Esophagus squamous epithelium (tissue), 5 donors: ENCODE results near the gene HOXD13. TPM values are rescaled to one million over a fixed set of nuclear protein-coding genes. Genes with fewer than 3 reads are reported as not detected.

Experiments
- DNase-seq: peaks from one replicate; lab custom pipeline; 2025; lab: John Stamatoyannopoulos, UW
- H3K27ac ChIP-seq, 4 donors: fragments of 200-600 bp; sonication (generic); one replicate each; pipeline ENCODE4 v1.5.1; 2016 to 2019; ENCODE audit warnings: mild to moderate bottlenecking in 1 of 4
- H3K27me3 ChIP-seq, 4 donors: fragments of 200-600 bp; sonication (generic); 1 replicate in 3 of 4; 2 replicates in 1 of 4; pipeline versions ENCODE4 v1.5.1 to v1.6.0; 2017 to 2021; ENCODE audit warnings: antibody characterized with exemption in 1 of 4
- H3K36me3 ChIP-seq, 3 donors: fragments of 200-600 bp; sonication (generic); one replicate each; pipeline ENCODE4 v1.5.1; 2016 to 2019
- H3K4me1 ChIP-seq, 3 donors: fragments of 200-600 bp; sonication (generic); one replicate each; pipeline ENCODE4 v1.5.1; 2017 to 2019
- H3K4me3 ChIP-seq, 4 donors: fragments of 200-600 bp; sonication (generic); 1 replicate in 3 of 4; 2 replicates in 1 of 4; pipeline ENCODE4 v1.5.1; 2016 to 2019; ENCODE audit warnings: mild to moderate bottlenecking in 2 of 4, moderate library complexity in 1 of 4
- H3K9me3 ChIP-seq, 3 donors: fragments of 200-600 bp; sonication (generic); one replicate each; pipeline ENCODE4 v1.5.1; 2016 to 2019
- CTCF ChIP-seq, 6 experiments: fragments of 450-650 bp in 4 of 6; fragments of 200-600 bp in 2 of 6; sonication (generic) in 2 of 6; IDR thresholded peaks; one replicate each; pipeline ENCODE4 v1.5.1; 2016 to 2019; ENCODE audit warnings: antibody characterized with exemption in 6 of 6, mild to moderate bottlenecking in 4 of 6, moderate library complexity in 4 of 6
- POLR2A ChIP-seq, 4 donors: fragments of 450-650 bp; IDR thresholded peaks; one replicate each; pipeline ENCODE4 v1.6.1; 2017; ENCODE audit warnings: antibody characterized with exemption in 4 of 4, mild to moderate bottlenecking in 4 of 4, moderate library complexity in 3 of 4
- WGBS, 2 donors: methylation state at CpG; one replicate each; pipeline ENCODE4 v1.1.5; 2018; 5-methylcytosine and 5-hydroxymethylcytosine counted together
- intact Hi-C: fragments of 100-400 bp; cut with DNase I; formaldehyde crosslinking; loops from one replicate; pipeline ENCODE4 v1.15.0; 2022
- total RNA-seq, 4 donors: library from RNA; depleted of rRNA; stranded (reverse); fragments of >200 nt; gene quantifications; one replicate each; pipeline ENCODE4 v1.1.0, GENCODE V29; 2016
- donor health status: DM: yes; HTN: yes; CAD: no.

HOXD13 gene
- total RNA-seq, 4 donors from 2014 or later: not detected

DNA sequence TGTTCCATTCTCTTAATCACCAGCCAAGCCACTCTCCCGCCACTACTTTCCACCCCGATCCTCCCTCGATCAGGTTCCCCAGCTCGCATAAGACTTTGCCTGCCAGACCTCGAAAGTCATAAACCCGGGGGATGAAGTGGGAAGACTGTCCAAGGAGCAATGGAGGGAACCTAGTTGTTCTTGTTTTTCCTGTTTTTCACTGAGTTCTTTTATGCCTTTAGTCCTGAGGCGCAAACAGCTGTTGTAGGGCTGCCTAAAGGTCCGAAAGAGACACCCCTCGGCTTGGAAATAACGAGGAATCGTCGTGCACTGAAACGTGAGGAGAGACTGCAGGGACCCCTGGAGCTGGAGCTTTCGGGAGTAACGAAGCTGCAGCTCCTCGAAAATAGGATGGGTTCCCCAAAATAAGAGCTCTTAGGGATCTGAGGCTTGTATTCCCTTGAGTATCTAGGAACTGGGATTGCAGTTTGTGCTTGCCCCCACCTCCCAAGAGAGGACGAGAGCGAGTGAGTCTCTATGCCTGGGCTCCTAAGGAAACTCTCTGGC is 5.4 kb downstream of the HOXD13 start:
- TF ChIP-seq CTCF (IDR thresholded peaks at IDR 0.05): no peak
- TF ChIP-seq POLR2A (IDR thresholded peaks at IDR 0.05): no peak
- peaks cover 51 to 100% (median 86%) of the 10 kb centered on the region in 4 donors for H3K27me3 ChIP-seq
- peaks cover 24 to 52% (median 26%) of the 10 kb centered on the region in 3 donors for H3K4me1 ChIP-seq
- 1 to 3% methylated on average over 14 to 15 of the region's 18 CpGs for WGBS, 2 donors
- H3K36me3 ChIP-seq: no peaks in the 10 kb centered on the region
- intact Hi-C loops: loop anchor here (10.0 kb wide), 1 partner anchor 413 kb away; no protein-coding TSS in a partner anchor
- H3K9me3 ChIP-seq: no peaks in the 10 kb centered on the region
- H3K4me3 ChIP-seq: peak overlapping the region in 3 of 4 donors; percentile 28 to 63 (median 40)
- DNase-seq: no peak
- H3K27ac ChIP-seq: no peak overlapping the region

DNA sequence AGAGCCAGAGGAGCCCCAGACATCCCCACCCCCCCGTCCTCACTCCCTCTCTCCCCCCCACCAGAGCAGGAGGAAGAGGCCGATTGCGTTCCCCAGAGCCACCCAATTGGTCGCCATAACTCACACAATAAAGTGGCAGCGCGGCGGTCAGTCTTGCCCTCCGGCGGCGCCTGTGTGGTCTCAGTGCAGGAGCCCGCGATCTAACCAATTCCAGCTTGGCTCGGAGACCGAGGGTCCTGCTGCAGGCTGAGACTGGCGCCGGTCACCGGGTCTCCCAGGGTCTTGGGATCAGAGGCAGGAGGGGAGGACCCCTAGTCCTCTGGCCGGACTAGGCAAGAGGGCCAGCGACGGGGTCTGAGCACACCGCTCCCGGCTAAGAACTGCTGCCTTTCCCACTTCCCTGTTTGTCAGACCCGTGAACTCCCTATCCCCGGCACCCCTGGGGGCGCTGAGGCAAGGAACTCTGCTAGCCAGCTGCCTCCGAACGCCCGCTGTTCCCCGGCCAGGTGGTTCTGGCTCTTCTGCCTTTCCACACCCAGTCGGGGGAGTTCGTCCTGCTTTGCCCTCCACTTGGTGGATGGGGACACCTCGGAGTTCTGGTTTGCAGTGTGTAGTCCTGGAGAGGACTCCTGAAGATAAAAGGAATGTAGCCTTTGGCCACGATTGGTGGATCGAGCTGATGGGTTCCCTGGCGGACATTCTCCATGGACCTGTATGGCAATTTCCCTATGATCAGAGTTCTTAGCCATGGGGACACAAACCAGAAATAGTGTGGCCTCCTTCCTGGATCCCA is 6.0 kb downstream of the HOXD13 start:
- TF ChIP-seq CTCF (IDR thresholded peaks at IDR 0.05): no peak
- no peak for TF ChIP-seq POLR2A (IDR thresholded peaks at IDR 0.05)
- DNase-seq: no peak

GRCh38 chr2:176099159-176099727 is 6.7 kb downstream of the HOXD13 start:
- H3K27ac ChIP-seq: no peak overlapping the region
- no peak for DNase-seq
- H3K4me1 ChIP-seq: peaks cover 17 to 48% (median 24%) of the 10 kb centered on the region in 3 donors
- no peaks in the 10 kb centered on the region for H3K9me3 ChIP-seq
- peaks cover 51 to 100% (median 86%) of the 10 kb centered on the region in 4 donors for H3K27me3 ChIP-seq
- WGBS, 2 donors: 4 to 22% methylated on average over 13 to 20 of the region's 30 CpGs
- H3K4me3 ChIP-seq: no peak overlapping the region
- no peaks in the 10 kb centered on the region for H3K36me3 ChIP-seq
- no peak for TF ChIP-seq CTCF (IDR thresholded peaks at IDR 0.05)
- no peak for TF ChIP-seq POLR2A (IDR thresholded peaks at IDR 0.05)
- intact Hi-C loops: loop anchor here (10.0 kb wide), 1 partner anchor 414 kb away; no protein-coding TSS in a partner anchor

More for the DNA sequence above, 6.0 kb downstream of the HOXD13 start:
- intact Hi-C loops: loop anchor here (10.0 kb wide), 1 partner anchor 414 kb away; no protein-coding TSS in a partner anchor
- peaks cover 17 to 46% (median 20%) of the 10 kb centered on the region in 3 donors for H3K4me1 ChIP-seq
- WGBS, 2 donors: 5 to 13% methylated on average over 5 to 19 of the region's 35 CpGs
- peaks cover 45 to 100% (median 85%) of the 10 kb centered on the region in 4 donors for H3K27me3 ChIP-seq
- H3K9me3 ChIP-seq: no peaks in the 10 kb centered on the region
- no peaks in the 10 kb centered on the region for H3K36me3 ChIP-seq
- H3K27ac ChIP-seq: no peak overlapping the region
- H3K4me3 ChIP-seq: no peak overlapping the region

GRCh38 chr2:176099728-176100546 is 7.4 kb downstream of the HOXD13 start, which contains the start of gene HOXD12:
TSS of gene HOXD12 (plus strand) at chr2:176099795. CDS start at chr2:176099802, 7 bp downstream.
- intact Hi-C loops: loop anchor here (10.0 kb wide), 1 partner anchor 415 kb away; no protein-coding TSS in a partner anchor
- peaks cover 24 to 55% (median 31%) of the 10 kb centered on the region in 3 donors for H3K4me1 ChIP-seq
- H3K9me3 ChIP-seq: no peaks in the 10 kb centered on the region

More at GRCh38 chr2:176099728-176100546, 7.4 kb downstream of the HOXD13 start, which contains the start of gene HOXD12:
- no peak for DNase-seq
- 18 to 22% methylated on average over 3 to 39 of the region's 70 CpGs for WGBS, 2 donors
- no peak within 1 kb of the TSS for H3K4me3 ChIP-seq
- no peaks in the 10 kb centered on the region for H3K36me3 ChIP-seq
- no peak for TF ChIP-seq POLR2A (IDR thresholded peaks at IDR 0.05)
- TF ChIP-seq CTCF (IDR thresholded peaks at IDR 0.05): no peak
- H3K27me3 ChIP-seq: peaks cover 49 to 100% (median 85%) of the 10 kb centered on the region in 4 donors
- no peak within 1 kb of the TSS for H3K27ac ChIP-seq
